Ectodermal cell (in vitro differentiated cells): ENCODE data around the gene ABRACL.

Experiments
- H3K27ac ChIP-seq: 2 replicates; pipeline ENCODE4 v1.7.0; 2013; ENCODE audit warnings: mild to moderate bottlenecking, low read depth, low read length; ENCODE audit not compliant: insufficient read depth, poor library complexity, severe bottlenecking
- H3K27me3 ChIP-seq: 2 replicates; pipeline ENCODE4 v1.7.0; 2013; ENCODE audit warnings: mild to moderate bottlenecking, low read length; ENCODE audit not compliant: insufficient read depth, control insufficient read depth, poor library complexity, severe bottlenecking
- H3K36me3 ChIP-seq: one replicate; pipeline ENCODE4 v1.7.0; 2013; ENCODE audit warnings: low read length; ENCODE audit not compliant: control insufficient read depth, insufficient read depth
- H3K4me1 ChIP-seq: one replicate; pipeline ENCODE4 v1.7.0; 2013; ENCODE audit warnings: low read length; ENCODE audit not compliant: control insufficient read depth, insufficient read depth
- H3K4me3 ChIP-seq: 2 replicates; pipeline ENCODE4 v1.7.0; 2013; ENCODE audit warnings: low read depth, low read length, control low read depth; ENCODE audit not compliant: insufficient read depth
- H3K9me3 ChIP-seq: 2 replicates; pipeline ENCODE4 v1.7.0; 2013; ENCODE audit warnings: mild to moderate bottlenecking, low read length, moderate library complexity; ENCODE audit not compliant: control insufficient read depth
- WGBS, 2 experiments: methylation state at CpG; one replicate each; pipeline ENCODE4 v1.1.7; 2013; ENCODE audit warnings: missing lambda C conversion rate in 2 of 2; 5-methylcytosine and 5-hydroxymethylcytosine counted together

Gene ABRACL

DNA sequence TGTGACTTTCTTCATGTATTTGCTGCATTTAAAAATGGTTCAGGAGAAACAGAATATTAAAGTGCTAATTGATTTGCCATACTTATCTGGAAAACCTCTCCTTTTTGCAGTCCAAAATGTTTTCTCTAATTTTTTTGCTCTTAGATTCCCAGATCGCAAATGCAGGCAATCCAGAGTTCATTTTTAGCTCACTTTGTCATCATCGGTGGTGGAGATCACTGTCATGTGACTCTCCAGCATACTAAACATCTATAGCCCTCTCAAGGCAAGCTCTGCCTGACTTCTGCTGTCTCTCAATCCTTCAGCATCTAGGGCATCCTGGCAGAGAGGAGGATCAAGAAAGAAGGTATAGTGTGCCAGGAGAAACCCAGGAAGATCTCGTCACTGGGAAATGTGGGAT lies 24.8 kb downstream of the ABRACL start:
- Histone ChIP-seq H3K27ac (no peak overlapping the region), H3K4me1 (no peaks in the 10 kb centered on the region), H3K36me3 (no peaks in the 10 kb centered on the region), H3K27me3 (no peaks in the 10 kb centered on the region), H3K4me3 (no peak overlapping the region), H3K9me3 (no peaks in the 10 kb centered on the region)
- 95 to 96% methylated on average over 3 of the region's 3 CpGs for WGBS, 2 experiments

DNA sequence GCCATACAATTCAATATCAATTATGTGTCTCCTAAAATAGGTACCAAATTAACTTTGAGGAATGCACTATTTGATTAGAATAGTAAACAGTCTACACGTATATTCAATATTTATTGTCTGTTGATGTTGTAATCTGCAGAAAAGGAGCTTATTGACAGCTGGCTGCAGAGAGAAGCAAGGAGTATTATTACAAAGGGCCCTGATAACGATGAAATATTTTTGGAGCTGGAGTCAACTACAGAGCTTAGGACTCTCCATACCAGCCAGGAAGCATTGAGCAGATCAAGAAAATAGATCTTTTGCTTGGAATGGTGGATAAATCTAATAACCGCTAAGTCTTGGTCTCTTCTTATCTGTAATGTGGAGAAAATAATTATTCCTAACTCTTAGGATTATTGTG lies 25.5 kb downstream of the ABRACL start:
- no peak overlapping the region for H3K27ac ChIP-seq
- WGBS, 2 experiments: 97 to 99% methylated on average over 3 of the region's 3 CpGs
- no peaks in the 10 kb centered on the region for H3K9me3 ChIP-seq
- no peaks in the 10 kb centered on the region for H3K4me1 ChIP-seq
- H3K36me3 ChIP-seq: no peaks in the 10 kb centered on the region
- H3K4me3 ChIP-seq: no peak overlapping the region
- H3K27me3 ChIP-seq: no peaks in the 10 kb centered on the region

DNA sequence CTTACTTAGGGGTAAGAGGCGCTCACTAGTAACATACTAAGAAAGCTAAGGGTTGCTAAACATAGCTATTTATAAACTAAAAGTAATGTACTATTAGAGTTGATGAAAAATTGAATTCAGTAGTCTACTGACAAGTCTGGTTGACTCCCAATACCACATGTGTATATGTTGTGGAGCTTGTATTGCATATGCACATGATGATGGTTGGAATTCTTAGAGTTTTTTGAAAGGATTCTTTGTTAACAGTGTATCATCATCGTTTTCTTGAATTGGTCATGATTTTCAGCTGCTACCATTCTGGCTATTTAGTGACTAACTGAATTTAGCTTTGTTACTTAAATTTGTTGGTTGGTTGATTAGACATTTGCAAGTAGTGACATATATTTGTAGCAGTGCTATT lies 27.2 kb downstream of the ABRACL start:
- H3K27ac ChIP-seq: no peak overlapping the region
- H3K4me1 ChIP-seq: no peaks in the 10 kb centered on the region
- H3K27me3 ChIP-seq: no peaks in the 10 kb centered on the region
- H3K9me3 ChIP-seq: no peaks in the 10 kb centered on the region
- WGBS, 2 experiments: 96 to 100% methylated on average over 1 of the region's 2 CpGs
- H3K36me3 ChIP-seq: no peaks in the 10 kb centered on the region
- no peak overlapping the region for H3K4me3 ChIP-seq

DNA sequence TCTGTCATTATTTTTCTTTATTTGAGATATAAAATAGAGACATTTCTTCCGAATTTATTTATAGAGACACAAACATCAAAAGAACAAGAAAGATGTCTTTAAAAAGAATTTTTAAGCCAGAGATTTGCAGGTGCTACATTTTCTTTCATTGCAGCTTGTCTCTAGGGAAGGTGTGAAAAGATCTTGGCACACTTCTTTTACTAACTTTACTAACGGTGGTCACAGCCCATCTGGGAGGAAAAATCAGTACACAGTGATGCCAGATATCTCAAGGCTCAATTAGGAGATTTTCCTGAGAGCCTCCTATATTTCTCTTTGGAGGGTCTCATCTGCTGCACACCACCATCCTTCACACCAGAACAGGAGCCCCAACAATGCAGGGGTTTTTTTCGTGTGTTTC lies 29.5 kb downstream of the ABRACL start:
- WGBS, 2 experiments: 88 to 100% methylated on average over 2 to 3 of the region's 3 CpGs
- Histone ChIP-seq H3K36me3 (no peaks in the 10 kb centered on the region), H3K4me1 (no peaks in the 10 kb centered on the region), H3K27me3 (no peaks in the 10 kb centered on the region), H3K4me3 (no peak overlapping the region), H3K27ac (no peak overlapping the region), H3K9me3 (no peaks in the 10 kb centered on the region)

DNA sequence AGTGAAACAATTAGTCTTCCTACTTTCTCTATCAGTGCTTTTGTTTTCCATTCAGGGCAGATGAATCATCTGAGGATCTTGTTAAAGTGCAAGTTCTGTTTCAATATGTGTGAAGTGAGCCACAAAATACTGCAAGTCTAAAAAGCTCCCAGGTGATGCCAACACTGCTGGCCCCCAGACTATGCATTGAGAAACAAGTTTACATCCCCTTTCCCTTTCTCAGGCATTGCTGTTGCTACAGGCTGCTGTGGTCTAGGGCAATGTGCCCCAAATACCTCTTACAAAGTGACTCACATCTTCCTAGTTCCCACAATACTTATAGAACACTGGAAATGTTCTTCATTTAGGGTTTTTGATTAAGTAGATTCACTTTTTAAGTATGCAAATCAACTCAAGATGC lies 31.8 kb downstream of the ABRACL start:
- Histone ChIP-seq H3K27me3 (no peaks in the 10 kb centered on the region), H3K27ac (no peak overlapping the region), H3K9me3 (no peaks in the 10 kb centered on the region), H3K36me3 (no peaks in the 10 kb centered on the region), H3K4me1 (no peaks in the 10 kb centered on the region), H3K4me3 (no peak overlapping the region)

DNA sequence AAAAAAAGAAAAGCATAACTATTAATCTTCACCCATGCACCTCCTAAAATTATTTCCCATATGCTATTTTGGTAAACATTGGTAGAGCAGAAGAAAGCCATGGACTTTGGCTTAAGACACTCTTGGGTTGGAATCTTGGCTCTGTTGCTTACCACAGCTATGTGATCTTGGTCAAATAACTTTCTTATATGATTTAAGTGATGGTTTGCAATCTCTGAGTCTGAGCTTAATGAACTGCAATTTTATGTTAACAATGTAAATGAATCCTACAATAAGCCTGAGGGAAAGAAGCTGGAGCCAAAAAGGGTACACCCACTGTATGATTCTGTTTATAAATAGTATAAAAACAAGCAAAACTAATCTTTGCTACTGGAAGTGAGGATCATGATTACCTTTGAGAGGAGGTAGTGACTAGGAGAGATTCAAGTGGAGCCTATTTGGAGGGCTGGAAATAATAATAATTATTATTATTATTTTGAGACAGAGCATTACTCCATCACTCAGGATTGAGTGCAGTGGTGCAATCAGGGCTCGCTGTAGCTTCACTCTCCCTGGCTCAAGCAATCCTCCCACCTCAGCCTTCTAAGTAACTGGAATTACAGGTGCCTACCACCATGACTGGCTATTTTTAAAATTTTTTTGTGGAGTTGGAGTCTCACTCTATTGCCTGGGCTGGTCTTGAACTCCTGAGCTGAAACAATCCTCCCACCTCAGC lies 34.5 kb downstream of the ABRACL start:
- Histone ChIP-seq H3K27ac (no peak overlapping the region), H3K4me1 (no peaks in the 10 kb centered on the region), H3K36me3 (no peaks in the 10 kb centered on the region), H3K4me3 (no peak overlapping the region), H3K27me3 (no peaks in the 10 kb centered on the region), H3K9me3 (no peaks in the 10 kb centered on the region)
- WGBS, 2 experiments: 94 to 96% methylated on average over 1 of the region's 1 CpG

DNA sequence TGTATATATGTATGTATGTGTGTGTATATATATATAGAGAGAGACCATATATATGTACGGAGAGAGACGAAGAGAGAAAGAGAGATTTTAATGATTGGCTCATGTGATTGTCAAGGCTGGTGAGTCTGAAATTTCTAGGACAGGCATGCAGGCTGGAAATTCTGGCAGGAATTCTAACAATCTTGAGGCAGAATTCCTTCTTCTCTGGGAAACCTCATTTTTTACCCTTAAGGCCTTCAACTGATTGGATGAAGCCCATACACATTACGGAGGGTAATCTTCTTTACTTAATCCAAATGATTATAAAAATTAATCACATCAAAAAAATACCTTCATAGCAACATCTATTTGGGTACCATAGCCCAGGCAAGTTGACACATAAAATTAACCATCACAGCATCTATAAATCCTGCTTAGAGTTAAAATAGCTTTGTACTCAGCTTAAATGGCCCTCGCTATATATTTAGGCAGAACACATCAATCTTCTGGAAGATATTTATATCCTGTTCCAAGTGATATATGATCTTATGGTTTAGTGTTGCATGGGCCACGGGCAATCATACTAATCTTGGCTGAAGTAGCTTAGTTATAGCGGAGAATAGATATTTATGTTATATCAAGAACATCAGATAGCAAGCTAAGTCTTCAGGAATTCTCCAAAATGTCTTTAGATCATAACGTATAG lies 36.6 kb downstream of the ABRACL start:
- Histone ChIP-seq H3K27ac (no peak overlapping the region), H3K4me1 (no peaks in the 10 kb centered on the region), H3K4me3 (no peak overlapping the region), H3K27me3 (no peaks in the 10 kb centered on the region), H3K36me3 (no peaks in the 10 kb centered on the region), H3K9me3 (no peaks in the 10 kb centered on the region)
- WGBS, 2 experiments: 94 to 97% methylated on average over 4 to 6 of the region's 7 CpGs

DNA sequence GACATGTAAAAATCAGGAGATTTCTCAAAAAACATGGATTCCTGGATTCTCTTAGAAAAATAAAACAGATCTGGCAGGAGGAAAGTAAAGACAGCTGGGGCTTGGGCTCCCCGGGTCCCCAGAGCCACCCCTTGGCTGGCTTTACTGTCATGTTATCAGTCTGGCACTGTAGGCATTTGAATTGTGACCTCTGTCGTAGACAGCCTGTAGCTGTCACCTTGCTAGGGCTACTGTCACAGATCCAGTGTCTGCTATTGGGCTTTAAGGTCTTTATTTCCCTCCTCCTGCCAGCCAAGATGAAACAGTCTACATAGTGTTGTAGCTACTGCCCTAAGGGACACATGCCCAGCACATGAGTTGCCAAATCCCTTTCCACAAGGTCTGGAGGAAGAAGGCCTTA lies 37.5 kb downstream of the ABRACL start:
- no peak overlapping the region for H3K4me3 ChIP-seq
- no peaks in the 10 kb centered on the region for H3K4me1 ChIP-seq
- H3K27ac ChIP-seq: no peak overlapping the region
- 89 to 95% methylated on average over 2 of the region's 2 CpGs for WGBS, 2 experiments
- no peaks in the 10 kb centered on the region for H3K9me3 ChIP-seq
- H3K36me3 ChIP-seq: no peaks in the 10 kb centered on the region
- no peaks in the 10 kb centered on the region for H3K27me3 ChIP-seq

DNA sequence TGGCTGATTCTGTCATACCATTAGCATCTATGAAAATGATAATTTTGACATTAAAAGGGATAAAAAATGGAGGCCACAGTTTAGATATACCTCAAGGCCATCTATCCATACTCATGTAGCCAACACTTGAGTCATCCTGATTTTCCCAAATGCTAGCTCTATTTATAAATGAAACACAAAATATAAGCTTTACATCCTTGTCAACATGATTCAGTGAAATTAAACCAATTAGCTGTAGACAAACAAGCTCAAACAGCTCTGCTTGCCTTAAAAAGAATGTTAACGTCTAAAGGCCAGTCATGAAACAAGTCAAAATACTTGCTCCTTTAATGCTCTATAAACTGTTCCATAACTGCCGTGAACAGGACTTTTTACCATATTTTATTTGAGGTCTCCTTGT lies 40.3 kb downstream of the ABRACL start:
- WGBS, 2 experiments: 94 to 95% methylated on average over 2 of the region's 2 CpGs
- Histone ChIP-seq H3K9me3 (no peaks in the 10 kb centered on the region), H3K36me3 (no peaks in the 10 kb centered on the region), H3K27ac (no peak overlapping the region), H3K4me3 (no peak overlapping the region), H3K4me1 (no peaks in the 10 kb centered on the region), H3K27me3 (no peaks in the 10 kb centered on the region)

DNA sequence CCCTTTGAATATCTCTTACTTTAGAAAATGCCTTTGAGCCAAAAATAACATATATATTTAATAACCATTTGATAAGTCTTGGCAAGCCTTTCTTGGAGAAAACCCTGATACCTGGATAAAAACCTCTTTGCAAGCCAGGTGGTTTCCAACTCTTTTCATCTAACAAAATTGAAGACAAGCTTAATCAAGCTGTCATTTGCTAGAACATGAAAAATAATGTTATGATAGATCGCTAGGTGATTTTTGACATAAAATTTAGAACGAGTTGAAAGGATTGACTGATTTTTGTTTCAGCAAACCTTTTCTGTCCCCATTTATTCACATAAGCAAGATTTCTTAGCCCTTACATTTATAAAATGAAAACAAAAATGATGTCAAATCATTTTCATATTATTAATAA lies 44.6 kb downstream of the ABRACL start:
- no peak overlapping the region for H3K4me3 ChIP-seq
- H3K9me3 ChIP-seq: no peaks in the 10 kb centered on the region
- WGBS, 2 experiments: 100% methylated on average over 2 of the region's 2 CpGs
- no peak overlapping the region for H3K27ac ChIP-seq
- no peaks in the 10 kb centered on the region for H3K4me1 ChIP-seq
- no peaks in the 10 kb centered on the region for H3K27me3 ChIP-seq
- H3K36me3 ChIP-seq: no peaks in the 10 kb centered on the region
